AG04450 (cell line): ENCODE data around the gene IMMP2L. TPM values are rescaled to one million over a fixed set of nuclear protein-coding genes. Genes with fewer than 3 reads are reported as not detected.

Experiments
- CTCF ChIA-PET: fragments of 300-600, 350-600 bp; formaldehyde crosslinking; extraction: SDS; loops from one replicate; lab custom pipeline; 2022; ENCODE audit warnings: antibody characterized with exemption, inconsistent platforms; lab: Charles Lee
- POLR2A ChIA-PET: fragments of 350-600 bp; formaldehyde crosslinking; extraction: SDS; loops from one replicate; lab custom pipeline; 2021; ENCODE audit warnings: antibody characterized with exemption, inconsistent platforms; lab: Yijun Ruan, JAX
- DNase-seq: peaks from one replicate; pipeline ENCODE4 v3.0.0-alpha.2; 2011; ENCODE audit warnings: low read depth, low spot score
- H3K27ac ChIP-seq: one replicate; pipeline ENCODE4 v1.5.1; 2012; ENCODE audit warnings: low read depth, low read length, control low read depth
- H3K27me3 ChIP-seq: one replicate; pipeline ENCODE4 v1.6.0; 2012; ENCODE audit warnings: low read length; ENCODE audit not compliant: control insufficient read depth, insufficient read depth
- H3K4me3 ChIP-seq: 2 replicates; pipeline ENCODE4 v1.5.1; 2011; ENCODE audit warnings: mild to moderate bottlenecking, low read depth, low read length, control low read depth
- H3K9me3 ChIP-seq: 2 replicates; pipeline ENCODE4 v1.5.1; 2012; ENCODE audit warnings: low read length; ENCODE audit not compliant: control insufficient read depth, insufficient read depth
- CTCF ChIP-seq: IDR thresholded peaks from 2 replicates; pipeline ENCODE4 v1.5.1; 2011; ENCODE audit warnings: low read depth, low read length, control low read depth, inconsistent platforms
- polyA plus RNA-seq: library from polyadenylated mRNA; depleted of rRNA; stranded (reverse); fragments of >200 nt; gene quantifications from 2 replicates; pipeline ENCODE4 v1.2.3, GENCODE V29; 2011

Gene IMMP2L
- polyA plus RNA-seq, 1 experiment: 8.0 TPM

GRCh38 chr7:111174510-111174909 is 387.8 kb downstream of the IMMP2L start:
- CTCF ChIA-PET: no interaction called here
- DNase-seq: no peak
- H3K27ac ChIP-seq: no peak overlapping the region
- no peak overlapping the region for H3K4me3 ChIP-seq
- POLR2A ChIA-PET: no interaction called here
- H3K27me3 ChIP-seq: no peaks in the 10 kb centered on the region
- TF ChIP-seq CTCF: no peak
- H3K9me3 ChIP-seq: no peaks in the 10 kb centered on the region

- CTCF ChIA-PET: no interaction called here
- DNase-seq: no peak
- Histone ChIP-seq H3K27ac (no peak overlapping the region), H3K9me3 (no peaks in the 10 kb centered on the region), H3K27me3 (no peaks in the 10 kb centered on the region), H3K4me3 (no peak overlapping the region)
- POLR2A ChIA-PET: no interaction called here
- no peak for TF ChIP-seq CTCF
These were observed 388.3 kb downstream of the IMMP2L start for GRCh38 chr7:111173990-111174389.

- TF ChIP-seq CTCF: no peak
- Histone ChIP-seq H3K4me3 (no peak overlapping the region), H3K27ac (no peak overlapping the region), H3K27me3 (no peaks in the 10 kb centered on the region), H3K9me3 (no peaks in the 10 kb centered on the region)
- DNase-seq: no peak
- ChIA-PET POLR2A (no interaction called here), CTCF (no interaction called here)
These were observed 388.8 kb downstream of the IMMP2L start for GRCh38 chr7:111173528-111173927.

- no peak for DNase-seq
- H3K27ac ChIP-seq: no peak overlapping the region
- H3K9me3 ChIP-seq: no peaks in the 10 kb centered on the region
- TF ChIP-seq CTCF: no peak
- no peak overlapping the region for H3K4me3 ChIP-seq
- H3K27me3 ChIP-seq: no peaks in the 10 kb centered on the region
- ChIA-PET POLR2A (no interaction called here), CTCF (no interaction called here)
These were observed 389.6 kb downstream of the IMMP2L start for GRCh38 chr7:111172564-111173257.

GRCh38 chr7:111168182-111168581 is 394.1 kb downstream of the IMMP2L start:
- H3K27me3 ChIP-seq: no peaks in the 10 kb centered on the region
- no peak overlapping the region for H3K27ac ChIP-seq
- ChIA-PET CTCF (no interaction called here), POLR2A (no interaction called here)
- no peak overlapping the region for H3K4me3 ChIP-seq
- no peak for TF ChIP-seq CTCF
- H3K9me3 ChIP-seq: no peaks in the 10 kb centered on the region
- no peak for DNase-seq
